K562 (cell line): ENCODE measurements around the gene PCDHA9. TPM values are rescaled to one million over a fixed set of nuclear protein-coding genes. Genes with fewer than 3 reads are reported as not detected.

ENCODE experiments used
- HMG20A ChIP-seq: fragments of 450-650 bp; formaldehyde crosslinking; conservative IDR thresholded peaks from 2 replicates; pipeline ENCODE4 v1.4.0; 2020; ENCODE audit warnings: mild to moderate bottlenecking, mixed read lengths
- MCM7 ChIP-seq, 2 experiments: fragments of 450-650 bp; IDR thresholded peaks; 2 replicates each; pipeline ENCODE4 v1.6.1; 2016 to 2018
- RBM22 ChIP-seq: fragments of 200-400 bp; formaldehyde crosslinking; IDR thresholded peaks from 2 replicates; pipeline ENCODE4 v1.6.1; 2018; ENCODE audit warnings: low read length, low read depth; ENCODE audit not compliant: poor library complexity, severe bottlenecking
- RBM34 ChIP-seq: fragments of 200-400 bp; formaldehyde crosslinking; IDR thresholded peaks from 2 replicates; pipeline ENCODE4 v1.6.1; 2018; ENCODE audit warnings: low read length, borderline replicate concordance; ENCODE audit not compliant: insufficient read depth
- polyA plus RNA-seq, 8 experiments: library from polyadenylated mRNA; depleted of rRNA in 4 of 8; stranded (reverse) in 5 of 8; unstranded in 3 of 8; fragments of >200 nt; fragmentation: Nextera tagmentation in 2 of 8; fragmentation: Illumina TruSeq in 1 of 8; extraction: Ambion mirVana in 2 of 8; extraction: Trizol in 1 of 8; gene quantifications; 2 replicates each; pipeline versions ENCODE4 v1.2.1 to v1.2.3, GENCODE V29; 2011 to 2014; ENCODE audit warnings: inconsistent platforms in 1 of 8, missing spikeins in 1 of 8
- total RNA-seq, 7 experiments: library from RNA; depleted of rRNA in 6 of 7; stranded (reverse); fragments of >200 nt in 6 of 7; fragmentation: Illumina TruSeq in 2 of 7; extraction: Trizol in 2 of 7; gene quantifications; 2 replicates each; pipeline versions ENCODE4 v1.2.1 to v1.2.3, GENCODE V29; 2011 to 2021; ENCODE audit warnings: low replicate concordance in 1 of 7
- TF ChIP-seq, protein P1 (sequence below): fragments of 250-450 bp; sonication (Bioruptor Pico); IDR thresholded peaks from 2 replicates; pipeline ENCODE4 v1.5.0; 2021; ENCODE audit warnings: mild to moderate bottlenecking, moderate library complexity
- TF ChIP-seq, protein P2 (sequence below): fragments of 250-450 bp; sonication (Bioruptor Pico); IDR thresholded peaks from 2 replicates; pipeline ENCODE4 v1.5.0; 2020; ENCODE audit warnings: mild to moderate bottlenecking, borderline replicate concordance

Gene PCDHA9
- total and polyA plus RNA-seq, 9 of the 15 experiments (the other 6 are each of a cell fraction or from before 2014, with no cell fraction given) = not detected

DNA sequence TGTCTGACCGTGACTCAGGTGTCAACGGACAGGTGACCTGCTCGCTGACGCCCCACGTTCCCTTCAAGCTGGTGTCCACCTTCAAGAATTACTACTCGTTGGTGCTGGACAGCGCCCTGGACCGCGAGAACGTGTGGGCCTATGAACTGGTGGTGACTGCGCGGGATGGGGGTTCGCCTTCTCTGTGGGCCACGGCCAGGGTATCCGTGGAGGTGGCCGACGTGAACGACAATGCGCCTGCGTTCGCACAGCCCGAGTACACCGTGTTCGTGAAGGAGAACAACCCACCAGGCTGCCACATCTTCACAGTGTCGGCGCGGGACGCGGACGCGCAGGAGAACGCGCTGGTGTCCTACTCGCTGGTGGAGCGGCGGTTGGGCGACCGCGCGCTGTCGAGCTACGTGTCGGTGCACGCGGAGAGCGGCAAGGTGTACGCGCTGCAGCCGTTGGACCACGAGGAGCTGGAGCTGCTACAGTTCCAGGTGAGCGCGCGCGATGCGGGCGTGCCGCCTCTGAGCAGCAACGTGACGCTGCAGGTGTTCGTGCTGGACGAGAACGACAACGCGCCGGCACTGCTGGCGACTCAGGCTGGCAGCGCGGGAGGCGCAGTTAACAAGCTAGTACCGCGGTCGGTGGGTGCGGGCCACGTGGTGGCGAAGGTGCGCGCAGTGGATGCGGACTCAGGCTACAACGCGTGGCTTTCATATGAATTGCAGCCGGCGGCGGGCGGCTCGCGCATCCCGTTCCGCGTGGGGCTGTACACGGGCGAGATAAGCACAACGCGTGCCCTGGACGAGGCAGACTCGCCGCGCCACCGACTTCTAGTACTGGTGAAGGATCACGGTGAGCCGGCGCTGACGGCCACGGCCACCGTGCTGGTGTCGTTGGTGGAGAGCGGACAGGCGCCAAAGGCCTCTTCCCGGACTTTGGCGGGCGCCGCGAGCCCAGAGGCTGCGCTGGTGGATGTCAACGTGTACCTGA lies 22.3 kb downstream of the PCDHA9 start (continued):
- TF ChIP-seq, protein P1, sequence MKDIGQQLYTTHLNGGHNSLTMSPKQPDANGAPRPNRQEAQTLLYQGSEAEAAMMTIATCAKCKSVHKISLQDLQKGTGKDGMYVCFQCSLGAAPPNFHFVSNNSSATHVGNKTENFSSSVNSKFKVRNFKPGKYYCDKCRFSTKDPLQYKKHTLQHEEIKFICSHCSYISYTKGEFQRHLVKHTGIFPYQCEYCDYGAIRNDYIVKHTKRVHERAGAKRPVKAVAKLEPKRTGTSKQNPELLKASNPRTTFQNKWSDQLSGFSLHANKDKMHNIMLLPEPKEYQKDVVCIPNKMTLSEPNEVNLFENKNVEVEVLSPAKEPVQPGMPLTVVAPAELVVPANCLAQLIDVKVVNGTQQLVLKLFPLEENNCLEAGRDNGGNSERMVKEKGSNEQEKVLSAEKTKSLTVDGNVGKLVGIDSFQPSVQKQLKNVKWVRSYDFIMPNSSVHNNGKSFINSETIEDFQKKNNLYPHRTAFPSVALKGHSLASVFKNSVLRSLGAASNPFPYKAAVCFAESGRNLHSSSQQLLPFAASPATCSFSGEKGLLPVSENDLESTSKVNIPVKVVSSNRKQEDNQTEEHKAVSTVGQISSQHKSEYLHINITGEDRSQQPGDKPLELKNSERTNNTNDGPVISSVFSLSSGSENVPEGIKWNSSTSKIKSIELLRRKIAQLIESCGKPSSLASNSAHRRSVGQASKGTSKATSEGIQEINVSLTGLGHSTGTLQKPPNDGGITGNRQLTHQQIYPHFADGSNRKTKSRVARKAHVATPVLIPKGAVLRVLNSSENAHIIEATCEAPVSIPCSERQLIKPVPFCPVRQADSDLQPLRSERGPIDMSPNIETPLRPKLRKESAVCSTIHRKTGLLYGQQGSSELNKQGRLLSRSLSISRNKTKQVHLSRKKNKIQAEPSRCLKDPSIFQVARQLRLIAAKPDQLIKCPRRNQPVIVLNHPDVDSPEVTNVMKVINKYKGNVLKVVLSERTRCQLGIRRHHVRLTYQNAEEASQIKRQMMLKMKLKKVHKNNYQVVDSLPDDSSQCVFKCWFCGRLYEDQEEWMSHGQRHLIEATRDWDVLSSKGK (CRISPR knock-in tag) = no peak
- TF ChIP-seq HMG20A (CRISPR knock-in tag) (no peak), RBM22 (no peak), MCM7 (IDR thresholded peaks at IDR 0.05) (no peak), RBM34 (no peak)
- TF ChIP-seq, protein P2, sequence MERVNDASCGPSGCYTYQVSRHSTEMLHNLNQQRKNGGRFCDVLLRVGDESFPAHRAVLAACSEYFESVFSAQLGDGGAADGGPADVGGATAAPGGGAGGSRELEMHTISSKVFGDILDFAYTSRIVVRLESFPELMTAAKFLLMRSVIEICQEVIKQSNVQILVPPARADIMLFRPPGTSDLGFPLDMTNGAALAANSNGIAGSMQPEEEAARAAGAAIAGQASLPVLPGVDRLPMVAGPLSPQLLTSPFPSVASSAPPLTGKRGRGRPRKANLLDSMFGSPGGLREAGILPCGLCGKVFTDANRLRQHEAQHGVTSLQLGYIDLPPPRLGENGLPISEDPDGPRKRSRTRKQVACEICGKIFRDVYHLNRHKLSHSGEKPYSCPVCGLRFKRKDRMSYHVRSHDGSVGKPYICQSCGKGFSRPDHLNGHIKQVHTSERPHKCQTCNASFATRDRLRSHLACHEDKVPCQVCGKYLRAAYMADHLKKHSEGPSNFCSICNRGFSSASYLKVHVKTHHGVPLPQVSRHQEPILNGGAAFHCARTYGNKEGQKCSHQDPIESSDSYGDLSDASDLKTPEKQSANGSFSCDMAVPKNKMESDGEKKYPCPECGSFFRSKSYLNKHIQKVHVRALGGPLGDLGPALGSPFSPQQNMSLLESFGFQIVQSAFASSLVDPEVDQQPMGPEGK = no peak
